GM19193 (cell line): Measurements from ENCODE around the gene FRMD1.

Experiments
- POLR2A ChIP-seq: IDR thresholded peaks from 4 replicates; pipeline ENCODE4 v1.6.1; 2011; ENCODE audit not compliant: insufficient read depth, insufficient read length; ENCODE audit errors: extremely low read depth

The FRMD1 gene

DNA sequence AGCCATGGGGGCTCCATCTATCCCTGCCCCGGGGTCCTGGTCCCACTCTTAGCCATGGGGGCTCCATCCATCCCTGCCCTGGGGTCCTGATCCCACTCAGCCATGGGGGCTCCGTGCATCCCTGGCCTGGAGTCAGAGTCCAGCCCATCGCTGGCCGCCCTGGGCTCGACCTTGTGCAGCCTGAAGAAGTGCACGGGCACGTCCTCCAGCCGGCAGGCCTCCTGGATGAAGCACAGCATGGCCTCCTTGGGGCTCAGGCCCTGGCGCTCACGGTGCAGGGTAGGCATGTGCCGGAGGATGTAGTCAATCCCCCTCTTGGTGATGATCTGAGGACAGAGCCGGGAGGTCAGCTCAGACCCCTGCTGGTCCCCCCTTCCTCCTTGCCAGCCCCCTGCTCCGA is 15.6 kb downstream of the FRMD1 start:
- no peak for TF ChIP-seq POLR2A

DNA sequence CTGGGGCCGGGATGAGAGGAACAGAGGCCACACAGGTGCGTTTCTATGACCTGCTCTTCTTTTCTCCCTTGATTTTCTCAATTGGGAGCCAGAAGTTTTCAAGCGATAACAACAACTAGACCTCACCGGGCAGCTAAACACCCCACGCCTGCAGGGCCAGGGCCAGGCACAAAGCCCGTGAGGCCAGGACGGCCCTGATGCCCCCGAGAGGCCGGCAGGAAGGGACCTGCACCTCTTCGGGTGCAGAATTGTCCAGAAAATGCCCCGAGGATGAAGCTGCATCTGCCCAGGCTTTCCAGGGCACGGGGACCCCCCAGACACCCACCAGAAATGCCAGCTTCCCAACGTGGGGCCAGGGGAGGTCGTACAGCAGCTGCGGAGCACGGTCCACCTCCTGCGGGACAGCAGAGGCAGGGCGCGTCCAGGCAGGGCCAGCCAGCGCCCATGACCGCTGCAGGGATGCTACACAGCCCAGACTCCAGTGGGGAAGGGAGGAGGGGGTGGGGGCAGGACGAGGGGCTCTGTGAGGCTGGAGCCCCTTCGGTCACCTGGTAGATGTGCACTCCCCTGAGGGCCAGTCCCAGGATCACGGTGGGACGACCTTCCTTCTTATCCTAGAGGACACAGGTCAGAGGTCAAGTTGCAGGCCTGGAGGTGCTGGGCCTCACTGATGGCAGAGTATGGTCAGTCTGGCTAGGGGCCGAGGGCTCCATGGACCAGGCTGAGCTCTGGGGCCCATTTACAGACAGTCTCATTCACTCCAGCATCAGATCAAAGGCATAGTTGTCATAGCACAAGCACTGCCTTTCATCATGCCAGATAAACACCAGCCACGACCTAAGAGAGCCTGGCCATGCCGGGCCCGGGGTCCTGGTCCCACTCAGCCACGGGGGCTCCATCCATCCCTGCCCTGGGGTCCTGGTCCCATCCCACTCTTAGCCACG is 16.4 kb downstream of the FRMD1 start:
- TF ChIP-seq POLR2A, result no peak

DNA sequence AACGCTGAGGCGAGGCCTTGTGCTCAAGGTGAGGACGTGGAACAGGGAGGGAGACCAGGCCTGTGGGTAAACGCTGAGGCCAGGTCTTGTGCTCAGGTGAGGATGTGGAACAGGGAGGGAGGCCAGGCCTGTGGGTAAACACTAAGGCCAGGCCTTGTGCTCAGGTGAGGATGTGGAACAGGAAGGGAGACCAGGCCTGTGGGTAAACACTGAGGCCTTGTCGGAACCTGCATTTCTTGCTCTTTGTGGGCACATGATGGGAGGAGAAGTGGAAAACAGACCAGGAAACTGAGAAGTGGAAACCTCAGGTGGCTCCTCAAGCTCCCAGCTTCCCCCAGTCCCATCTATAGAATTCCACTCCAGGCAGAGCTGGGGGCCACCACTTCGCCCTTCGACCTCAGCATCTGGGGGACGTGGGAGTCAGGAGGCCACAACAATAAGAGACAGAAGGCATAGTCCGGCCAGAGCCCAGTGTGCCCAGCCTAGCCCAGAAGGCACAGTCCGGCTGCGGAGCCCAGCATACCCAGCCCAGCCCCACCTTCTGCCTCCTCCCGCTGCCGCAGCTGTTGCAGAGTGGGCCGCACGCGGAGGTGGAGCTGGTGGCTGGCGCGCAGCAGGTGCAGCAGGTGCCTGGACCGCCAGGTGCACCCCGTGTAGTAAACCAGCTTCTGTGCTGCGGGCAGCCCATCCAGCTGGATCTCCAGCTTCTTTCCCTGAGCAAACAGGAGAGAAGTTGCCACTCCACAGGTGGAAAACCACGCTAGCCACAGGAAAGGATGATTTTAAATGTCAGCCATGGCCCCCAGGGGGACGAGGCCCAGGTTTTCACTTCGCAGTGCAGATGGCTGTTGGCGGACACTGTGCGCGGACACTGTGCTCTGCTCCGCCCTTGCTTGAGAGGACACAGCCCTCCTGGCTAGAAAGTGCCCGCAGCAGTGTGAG is 17.5 kb downstream of the FRMD1 start:
- no peak for TF ChIP-seq POLR2A

DNA sequence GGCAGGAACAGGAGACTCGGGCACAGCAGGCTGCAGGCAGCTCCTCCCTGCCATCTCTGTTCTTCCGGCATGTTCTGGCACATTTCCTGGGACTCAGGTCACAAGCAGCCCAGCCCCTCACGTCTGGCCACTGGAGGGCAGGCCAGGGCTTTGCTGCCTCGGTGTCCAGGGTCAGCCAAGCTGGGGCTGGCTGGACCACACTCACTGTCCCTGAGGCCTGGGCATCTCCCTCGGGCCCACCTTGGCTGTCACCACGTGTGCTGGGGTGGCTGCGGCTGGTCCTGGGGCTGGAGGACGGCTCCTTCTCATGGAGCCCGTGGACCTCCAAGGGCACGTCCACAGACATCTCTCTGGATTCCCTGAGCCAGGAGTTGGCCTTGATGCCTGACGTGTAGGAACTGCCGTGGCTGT is 18.5 kb downstream of the FRMD1 start:
- TF ChIP-seq POLR2A, result no peak

DNA sequence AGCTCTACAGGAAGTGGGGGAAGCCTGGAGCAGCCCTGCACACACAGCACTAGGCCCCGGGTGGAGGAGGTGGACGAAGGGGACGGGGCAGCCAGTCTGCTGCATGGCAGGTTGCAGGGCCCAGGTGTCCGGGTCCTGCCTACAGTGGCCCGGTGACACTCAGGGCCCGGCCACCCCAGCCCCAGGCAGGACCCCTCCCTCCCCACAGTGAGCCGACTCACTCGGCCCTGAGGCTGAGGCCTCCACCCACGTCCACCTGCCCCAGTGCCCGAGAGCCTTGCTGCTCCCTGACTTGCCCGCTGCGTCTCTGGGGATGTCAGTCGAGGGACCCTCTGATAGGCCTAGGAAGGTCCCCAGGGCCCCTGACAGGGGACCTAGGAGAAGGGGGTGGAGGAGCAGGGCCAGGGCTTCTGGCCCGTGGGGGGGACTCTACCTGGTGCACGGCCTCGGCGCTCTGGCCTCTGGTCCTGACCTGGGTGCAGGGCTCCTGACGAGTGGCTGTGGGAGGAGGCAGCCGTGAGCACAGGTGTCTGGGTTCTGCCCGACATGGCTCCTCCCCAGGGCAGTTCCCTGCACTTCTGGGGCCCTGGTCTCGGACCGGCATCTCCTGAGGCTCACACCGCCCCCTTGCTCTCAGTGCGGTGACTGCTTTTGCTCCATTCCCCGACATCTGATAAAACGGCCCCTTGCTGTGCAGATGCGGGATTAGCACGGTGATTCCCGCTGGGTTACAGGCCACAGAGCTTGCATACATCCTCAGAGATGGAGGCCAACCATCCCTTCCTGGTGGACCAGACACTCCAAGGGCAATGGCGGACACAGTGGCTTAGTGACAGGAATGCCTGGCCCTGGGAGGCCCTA is 20.1 kb downstream of the FRMD1 start:
- no peak for TF ChIP-seq POLR2A

DNA sequence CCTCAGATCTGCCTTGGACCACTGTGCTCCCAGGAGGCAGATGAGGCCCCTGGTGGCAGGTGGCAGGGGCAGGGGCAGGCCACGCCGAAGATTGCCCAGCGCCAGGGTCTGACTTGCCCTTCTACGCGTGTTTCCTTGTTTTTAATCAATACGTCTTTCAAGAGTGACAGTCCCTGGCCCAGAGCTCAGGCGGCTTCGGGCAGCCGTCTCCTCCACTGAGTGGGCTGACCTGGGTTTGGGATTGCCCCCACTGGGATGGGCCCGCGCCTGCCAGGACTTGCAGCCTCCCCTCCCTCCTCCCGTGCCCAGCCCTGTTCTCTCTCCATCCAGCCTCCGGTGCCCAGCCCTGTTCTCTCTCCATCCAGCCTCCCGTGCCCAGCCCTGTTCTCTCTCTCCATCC is 21.2 kb downstream of the FRMD1 start:
- TF ChIP-seq POLR2A, result no peak

DNA sequence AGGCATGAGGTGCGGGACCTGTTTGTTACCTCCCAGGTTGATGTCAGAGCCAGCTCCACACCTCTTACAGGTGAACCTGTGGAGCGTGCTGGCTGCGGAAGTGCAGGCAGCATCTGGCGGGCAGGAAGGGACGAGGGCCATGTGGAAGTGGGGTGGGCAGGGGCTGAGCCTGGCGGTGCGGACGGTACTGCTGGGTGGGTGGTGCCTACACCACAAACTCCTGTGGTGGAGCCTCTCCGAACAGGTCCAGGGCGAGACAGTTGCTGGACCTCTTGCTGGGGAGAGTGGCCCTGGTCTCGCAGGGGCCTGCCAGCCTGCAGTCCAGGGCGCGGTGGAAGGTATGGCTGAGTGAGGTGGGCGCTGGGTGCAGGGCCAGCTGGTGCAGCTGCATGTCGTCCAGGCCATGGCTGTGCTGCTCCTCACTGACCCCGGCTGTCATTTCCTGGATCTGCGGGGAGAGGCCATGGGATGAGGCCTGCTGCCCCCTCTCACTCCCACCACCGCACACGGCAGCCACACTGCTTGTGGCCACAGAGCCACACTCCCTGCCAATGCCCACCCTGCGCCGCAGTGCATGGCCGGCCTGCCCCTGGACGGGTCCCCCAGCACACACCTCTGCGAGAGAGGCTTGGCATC is 22.0 kb downstream of the FRMD1 start:
- no peak for TF ChIP-seq POLR2A

DNA sequence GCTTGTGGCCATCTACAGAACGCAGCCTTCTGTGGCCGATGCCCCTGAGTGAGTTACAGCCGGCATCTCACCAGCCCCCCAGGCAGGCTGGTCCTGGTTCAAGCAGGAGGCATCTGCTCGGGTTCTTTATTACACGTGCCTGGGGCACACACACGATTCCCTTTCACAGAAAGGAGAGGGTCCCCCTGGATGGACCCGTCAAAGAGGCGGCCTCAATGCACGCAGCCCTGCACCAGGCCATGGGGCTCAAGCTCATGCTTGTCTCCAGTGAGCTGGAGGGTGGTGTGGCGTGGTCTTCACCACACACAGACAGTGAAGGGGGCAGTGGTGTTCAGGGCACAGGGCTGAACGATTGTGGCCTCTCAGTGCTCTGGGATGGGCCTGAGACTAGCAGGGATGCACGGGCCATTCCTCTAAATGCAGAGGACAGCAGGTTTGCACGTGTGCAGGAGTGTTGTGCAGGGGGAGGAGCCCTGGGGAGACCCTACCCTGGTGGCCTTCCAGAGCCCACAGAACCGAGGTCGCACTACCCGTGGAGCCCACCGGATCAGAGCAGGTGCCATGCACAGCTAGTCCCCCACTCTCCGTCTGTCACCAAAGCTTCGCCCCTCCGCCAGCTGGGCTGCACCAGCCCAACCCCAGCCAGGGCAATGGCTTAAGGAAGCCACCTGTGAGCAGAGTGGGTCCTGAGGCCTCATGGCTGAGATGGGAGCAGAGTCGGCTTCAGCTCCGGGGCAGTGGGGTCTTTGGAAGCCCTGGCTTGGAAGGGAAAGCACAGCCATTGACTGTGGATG is 23.1 kb downstream of the FRMD1 start:
- no peak for TF ChIP-seq POLR2A

DNA sequence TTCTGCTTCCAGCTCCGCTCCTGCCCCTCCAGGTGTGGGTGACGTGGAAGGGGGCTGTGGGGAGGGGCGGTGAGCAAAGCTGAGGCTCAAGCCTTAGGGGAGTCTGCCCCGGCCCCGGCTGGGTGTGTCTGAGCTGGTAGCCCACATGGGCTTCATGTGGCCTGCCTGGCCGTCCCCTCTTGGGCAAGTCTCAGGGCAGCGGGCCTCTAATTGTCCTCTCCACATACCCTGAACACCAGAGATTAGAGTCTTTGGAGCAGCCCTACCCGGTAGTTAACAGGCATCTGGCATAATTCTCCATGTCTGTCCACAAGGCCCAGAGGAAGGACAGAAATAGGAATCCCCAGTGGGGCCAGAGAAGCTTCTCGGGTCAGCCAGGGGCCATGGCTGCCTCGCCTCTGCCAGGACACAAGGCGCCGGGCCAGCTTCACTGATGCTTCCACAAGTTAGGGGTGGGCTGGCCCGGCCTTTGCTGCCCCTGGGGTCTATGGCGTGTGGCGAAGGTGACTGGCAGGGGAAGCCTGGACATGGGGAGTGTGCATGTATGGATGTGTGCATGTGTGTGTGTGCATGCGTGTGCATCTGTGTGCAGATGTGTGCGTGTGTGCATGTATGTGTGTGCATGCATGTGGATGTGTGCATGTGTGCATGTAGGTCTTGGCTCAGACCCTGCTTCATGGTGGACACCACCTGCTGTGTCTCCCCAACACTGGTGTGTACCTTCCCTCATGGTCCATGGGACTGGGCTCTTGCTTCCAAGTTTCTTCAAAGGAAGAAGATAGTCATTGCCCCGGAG is 24.0 kb downstream of the FRMD1 start:
- TF ChIP-seq POLR2A, result no peak

DNA sequence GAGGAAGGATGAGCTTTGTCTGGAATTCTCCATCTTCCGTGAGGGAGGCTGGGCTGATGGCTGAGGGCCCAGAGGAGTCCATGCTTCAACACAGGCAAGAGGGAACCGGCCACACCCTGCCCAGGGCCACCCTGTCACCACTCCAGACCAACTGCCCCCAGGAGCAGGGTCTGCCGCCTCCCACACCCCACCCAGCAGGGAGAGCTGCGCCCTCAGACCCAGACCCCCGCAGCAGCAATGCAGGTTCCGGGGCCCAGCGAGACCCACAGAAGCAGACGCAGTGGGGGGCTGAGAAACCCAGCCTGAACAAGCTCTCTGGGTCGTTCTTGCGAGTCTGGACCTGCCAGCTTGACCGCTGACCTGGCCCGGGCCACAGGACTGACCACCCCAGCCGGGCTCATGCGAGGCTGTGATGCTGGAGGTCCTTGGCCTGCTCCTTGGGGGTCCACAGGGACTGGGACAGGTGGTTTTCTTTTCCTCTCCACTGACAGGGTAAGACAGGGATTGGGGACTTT is 25.0 kb downstream of the FRMD1 start:
- TF ChIP-seq POLR2A, result no peak

DNA sequence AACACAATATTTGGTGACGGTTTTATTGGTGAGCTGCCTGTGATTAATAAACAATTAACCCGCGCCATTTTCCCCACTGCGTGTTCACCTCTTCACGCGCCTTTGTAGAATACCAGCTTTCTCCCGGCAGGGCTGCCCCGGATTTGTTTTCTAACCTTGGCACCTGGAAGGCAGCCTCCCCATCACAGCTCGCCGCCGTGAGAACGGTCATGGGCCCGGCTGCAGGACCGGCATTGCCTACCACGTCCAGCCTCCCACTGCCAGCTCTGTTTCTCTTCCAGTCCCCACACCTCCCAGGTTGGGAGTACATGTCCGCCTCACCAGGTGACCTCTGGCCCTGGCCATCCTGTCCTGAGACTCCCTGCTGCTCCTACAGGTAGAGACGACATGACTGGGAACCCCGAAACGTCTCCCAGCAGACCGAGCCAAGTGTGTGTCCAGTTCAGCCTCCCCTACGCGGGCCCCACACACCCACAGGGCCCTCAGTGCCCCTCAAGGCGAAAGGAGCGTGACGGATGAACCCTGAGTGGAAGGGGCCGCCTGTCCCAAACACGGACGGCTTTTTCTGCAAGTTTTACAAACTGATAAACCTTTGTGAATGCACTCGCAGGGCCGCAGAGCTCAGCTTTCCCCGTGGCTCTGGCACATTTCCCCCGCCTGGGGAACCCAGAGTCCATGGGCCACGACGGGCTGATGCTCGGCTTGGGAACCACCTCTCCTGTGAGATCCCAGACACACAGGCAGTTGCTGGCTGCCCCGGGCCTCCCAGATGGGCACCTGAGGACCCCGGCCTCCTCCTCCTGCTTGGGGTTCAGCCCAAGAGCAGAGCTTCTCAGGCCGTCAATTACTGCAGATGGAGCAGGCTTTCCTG is 25.7 kb downstream of the FRMD1 start:
- no peak for TF ChIP-seq POLR2A

DNA sequence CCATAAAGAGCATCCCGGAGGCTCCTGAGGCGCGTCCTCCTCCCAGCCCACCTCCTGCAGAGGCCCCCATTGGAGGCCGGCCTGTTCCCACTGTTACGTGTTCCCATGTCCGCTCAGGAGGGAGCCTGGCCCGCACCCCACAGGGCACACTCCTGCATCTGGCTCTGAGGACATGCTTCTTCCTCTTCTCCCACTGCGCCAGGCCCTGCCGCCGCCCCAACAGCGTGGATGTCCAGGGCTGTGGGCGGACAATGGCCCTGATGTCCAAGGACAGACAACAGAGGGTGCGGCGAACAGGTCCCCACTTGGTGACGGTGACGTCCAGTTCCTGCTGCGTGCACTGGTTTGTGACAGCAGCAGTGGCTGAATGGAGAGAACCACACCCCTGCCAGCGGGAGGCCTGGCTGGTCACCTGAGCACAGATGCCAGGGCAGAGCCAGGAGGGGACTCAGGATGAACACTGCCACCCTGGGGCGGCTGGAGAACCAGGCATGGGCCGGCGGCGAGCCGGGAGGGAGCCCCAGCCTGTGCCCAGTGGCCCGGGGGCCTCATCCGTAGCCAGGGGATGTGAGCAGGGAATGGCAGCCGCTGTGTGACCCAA is 26.6 kb downstream of the FRMD1 start:
- TF ChIP-seq POLR2A, result no peak

DNA sequence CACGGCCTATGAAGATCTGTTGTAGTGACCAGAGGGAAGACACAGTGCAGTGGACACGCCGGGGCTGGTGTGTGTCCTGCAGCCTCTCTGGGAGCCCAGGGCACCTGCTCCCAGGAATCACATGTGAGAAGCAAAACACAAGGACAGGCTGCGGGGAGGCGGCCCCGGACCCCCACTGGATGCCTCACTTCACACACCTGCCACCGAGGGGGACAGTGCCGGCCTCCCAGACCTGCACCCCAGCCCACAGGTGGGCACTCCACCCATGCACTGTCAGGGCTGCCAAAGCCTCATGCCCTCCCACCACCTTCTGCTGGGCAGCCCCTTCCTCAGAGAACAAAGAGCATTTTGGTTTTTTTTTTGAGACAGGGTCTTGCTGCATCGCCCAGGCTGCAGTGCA is 27.4 kb downstream of the FRMD1 start:
- TF ChIP-seq POLR2A, result no peak
